Measurements from ENCODE around the gene LGALS3.

LGALS3 gene

GRCh38 chr14:55126932-55127459 is 2.1 kb upstream of the LGALS3 start:
- no peak for TF ChIP-seq ZFP30 (CRISPR knock-in tag; IDR thresholded peaks at IDR 0.05)
- no peak for TF ChIP-seq CSDC2 (CRISPR knock-in tag; IDR thresholded peaks at IDR 0.05)
- TF ChIP-seq PPARA (CRISPR knock-in tag; IDR thresholded peaks at IDR 0.05; ENCODE audit: borderline replicate concordance) = no peak
- no peak for TF ChIP-seq PATZ1 (CRISPR knock-in tag; IDR thresholded peaks at IDR 0.05; ENCODE audit: borderline replicate concordance)
- TF ChIP-seq ZFP3 (CRISPR knock-in tag; IDR thresholded peaks at IDR 0.05) = no peak
- TF ChIP-seq ZNF565 (CRISPR knock-in tag; conservative IDR thresholded peaks at IDR 0.05; ENCODE audit: low read depth) = no peak
- TF ChIP-seq, protein P1, sequence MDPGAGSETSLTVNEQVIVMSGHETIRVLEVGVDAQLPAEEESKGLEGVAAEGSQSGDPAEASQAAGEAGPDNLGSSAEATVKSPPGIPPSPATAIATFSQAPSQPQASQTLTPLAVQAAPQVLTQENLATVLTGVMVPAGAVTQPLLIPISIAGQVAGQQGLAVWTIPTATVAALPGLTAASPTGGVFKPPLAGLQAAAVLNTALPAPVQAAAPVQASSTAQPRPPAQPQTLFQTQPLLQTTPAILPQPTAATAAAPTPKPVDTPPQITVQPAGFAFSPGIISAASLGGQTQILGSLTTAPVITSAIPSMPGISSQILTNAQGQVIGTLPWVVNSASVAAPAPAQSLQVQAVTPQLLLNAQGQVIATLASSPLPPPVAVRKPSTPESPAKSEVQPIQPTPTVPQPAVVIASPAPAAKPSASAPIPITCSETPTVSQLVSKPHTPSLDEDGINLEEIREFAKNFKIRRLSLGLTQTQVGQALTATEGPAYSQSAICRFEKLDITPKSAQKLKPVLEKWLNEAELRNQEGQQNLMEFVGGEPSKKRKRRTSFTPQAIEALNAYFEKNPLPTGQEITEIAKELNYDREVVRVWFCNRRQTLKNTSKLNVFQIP (CRISPR knock-in tag; IDR thresholded peaks at IDR 0.05; ENCODE audit: borderline replicate concordance, low read depth) = no peak
- TF ChIP-seq TCF4 (CRISPR knock-in tag; IDR thresholded peaks at IDR 0.05; ENCODE audit: borderline replicate concordance) = no peak
- TF ChIP-seq CSRNP3 (CRISPR knock-in tag; IDR thresholded peaks at IDR 0.05) = no peak
- TF ChIP-seq ARNTL (CRISPR knock-in tag; IDR thresholded peaks at IDR 0.05; ENCODE audit: borderline replicate concordance, low read depth) = no peak
- TF ChIP-seq TOX (CRISPR knock-in tag; IDR thresholded peaks at IDR 0.05; ENCODE audit: borderline replicate concordance) = no peak
- TF ChIP-seq ZNF70 (CRISPR knock-in tag; IDR thresholded peaks at IDR 0.05) = no peak
- TF ChIP-seq OSR1 (CRISPR knock-in tag; IDR thresholded peaks at IDR 0.05) = no peak
- TF ChIP-seq ESRRG (CRISPR knock-in tag; IDR thresholded peaks at IDR 0.05) = no peak
- TF ChIP-seq, protein P2, sequence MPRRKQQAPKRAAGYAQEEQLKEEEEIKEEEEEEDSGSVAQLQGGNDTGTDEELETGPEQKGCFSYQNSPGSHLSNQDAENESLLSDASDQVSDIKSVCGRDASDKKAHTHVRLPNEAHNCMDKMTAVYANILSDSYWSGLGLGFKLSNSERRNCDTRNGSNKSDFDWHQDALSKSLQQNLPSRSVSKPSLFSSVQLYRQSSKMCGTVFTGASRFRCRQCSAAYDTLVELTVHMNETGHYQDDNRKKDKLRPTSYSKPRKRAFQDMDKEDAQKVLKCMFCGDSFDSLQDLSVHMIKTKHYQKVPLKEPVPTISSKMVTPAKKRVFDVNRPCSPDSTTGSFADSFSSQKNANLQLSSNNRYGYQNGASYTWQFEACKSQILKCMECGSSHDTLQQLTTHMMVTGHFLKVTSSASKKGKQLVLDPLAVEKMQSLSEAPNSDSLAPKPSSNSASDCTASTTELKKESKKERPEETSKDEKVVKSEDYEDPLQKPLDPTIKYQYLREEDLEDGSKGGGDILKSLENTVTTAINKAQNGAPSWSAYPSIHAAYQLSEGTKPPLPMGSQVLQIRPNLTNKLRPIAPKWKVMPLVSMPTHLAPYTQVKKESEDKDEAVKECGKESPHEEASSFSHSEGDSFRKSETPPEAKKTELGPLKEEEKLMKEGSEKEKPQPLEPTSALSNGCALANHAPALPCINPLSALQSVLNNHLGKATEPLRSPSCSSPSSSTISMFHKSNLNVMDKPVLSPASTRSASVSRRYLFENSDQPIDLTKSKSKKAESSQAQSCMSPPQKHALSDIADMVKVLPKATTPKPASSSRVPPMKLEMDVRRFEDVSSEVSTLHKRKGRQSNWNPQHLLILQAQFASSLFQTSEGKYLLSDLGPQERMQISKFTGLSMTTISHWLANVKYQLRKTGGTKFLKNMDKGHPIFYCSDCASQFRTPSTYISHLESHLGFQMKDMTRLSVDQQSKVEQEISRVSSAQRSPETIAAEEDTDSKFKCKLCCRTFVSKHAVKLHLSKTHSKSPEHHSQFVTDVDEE (CRISPR knock-in tag; IDR thresholded peaks at IDR 0.05) = no peak
- no peak for TF ChIP-seq SNAI2 (CRISPR knock-in tag; IDR thresholded peaks at IDR 0.05)
- TF ChIP-seq ZC3H10 (CRISPR knock-in tag; IDR thresholded peaks at IDR 0.05) = no peak
- TF ChIP-seq BACH2 (CRISPR knock-in tag; IDR thresholded peaks at IDR 0.05; ENCODE audit: borderline replicate concordance) = no peak
- TF ChIP-seq ZNF8 (CRISPR knock-in tag; IDR thresholded peaks at IDR 0.05) = no peak
- no peak for ATAC-seq

GRCh38 chr14:55127460-55127951 is 1.5 kb upstream of the LGALS3 start:
- TF ChIP-seq TCF4 (CRISPR knock-in tag; IDR thresholded peaks at IDR 0.05; ENCODE audit: borderline replicate concordance) (no peak), ZFP30 (CRISPR knock-in tag; IDR thresholded peaks at IDR 0.05) (no peak), ZNF70 (CRISPR knock-in tag; IDR thresholded peaks at IDR 0.05) (no peak), ZFP3 (CRISPR knock-in tag; IDR thresholded peaks at IDR 0.05) (no peak), ESRRG (CRISPR knock-in tag; IDR thresholded peaks at IDR 0.05) (no peak), ZNF565 (CRISPR knock-in tag; conservative IDR thresholded peaks at IDR 0.05; ENCODE audit: low read depth) (no peak), RARB (CRISPR knock-in tag; IDR thresholded peaks at IDR 0.05) (no peak)
- TF ChIP-seq, protein P2 (CRISPR knock-in tag; IDR thresholded peaks at IDR 0.05) = no peak
- no peak for ATAC-seq
